Measurements from ENCODE around the gene TMEM222. TPM values are rescaled to one million over a fixed set of nuclear protein-coding genes. Genes with fewer than 3 reads are reported as not detected.

The TMEM222 gene
- total and polyA plus RNA-seq, 3 experiments from 2014 or later = 52.0 to 65.2 (median 54.9) TPM

- Histone ChIP-seq H3K4me1 (ENCODE audit: insufficient read depth, low read length) (peaks cover 46% of the 10 kb centered on the region), H3K36me3 (ENCODE audit: insufficient read depth, low read length) (no peaks in the 10 kb centered on the region), H3K9me3 (ENCODE audit: low read length) (no peaks in the 10 kb centered on the region), H3K27ac (ENCODE audit: low read depth, low read length) (peak overlapping the region; percentile 47), H3K4me3 (ENCODE audit: low read length) (peak overlapping the region; percentile 91), H3K27me3 (ENCODE audit: insufficient read depth, low read length, poor library complexity, severe bottlenecking) (no peaks in the 10 kb centered on the region)
- CTCF ChIA-PET = interaction anchor here (0.6 to 8.0 kb wide), 24 partner anchors 8 to 369 kb away, joined by 3 to 115 read pairs (median 4); partner anchors contain the start of genes CD164L2, FAM76A, FCN3 and MAP3K6
- POLR2A ChIA-PET = interaction anchor here (0.9 to 2.6 kb wide), 7 partner anchors 9 to 134 kb away, joined by 3 to 25 read pairs (median 5); partner anchors contain the start of genes MAP3K6, SYTL1 and WASF2
- Mint-ChIP-seq H3K4me3 (peak overlapping the region; percentile 70 to 89 (median 81)), H3K27me3 (peaks cover 0 to 3% of the 10 kb centered on the region in 2 donors), H3K36me3 (peaks cover 0 to 13% (median 1%) of the 10 kb centered on the region in 3 donors), H3K9me3 (no peaks in the 10 kb centered on the region), H3K27ac (peak overlapping the region; percentile 74 to 94 (median 81)), H3K4me1 (peaks cover 41 to 57% (median 53%) of the 10 kb centered on the region in 3 donors)
- DNase-seq = peak in 4 of 5 donors; percentile 32 to 79 (median 46)
Observed at GRCh38 chr1:27356619-27357280, 34.8 kb downstream of the TMEM222 start.

DNA sequence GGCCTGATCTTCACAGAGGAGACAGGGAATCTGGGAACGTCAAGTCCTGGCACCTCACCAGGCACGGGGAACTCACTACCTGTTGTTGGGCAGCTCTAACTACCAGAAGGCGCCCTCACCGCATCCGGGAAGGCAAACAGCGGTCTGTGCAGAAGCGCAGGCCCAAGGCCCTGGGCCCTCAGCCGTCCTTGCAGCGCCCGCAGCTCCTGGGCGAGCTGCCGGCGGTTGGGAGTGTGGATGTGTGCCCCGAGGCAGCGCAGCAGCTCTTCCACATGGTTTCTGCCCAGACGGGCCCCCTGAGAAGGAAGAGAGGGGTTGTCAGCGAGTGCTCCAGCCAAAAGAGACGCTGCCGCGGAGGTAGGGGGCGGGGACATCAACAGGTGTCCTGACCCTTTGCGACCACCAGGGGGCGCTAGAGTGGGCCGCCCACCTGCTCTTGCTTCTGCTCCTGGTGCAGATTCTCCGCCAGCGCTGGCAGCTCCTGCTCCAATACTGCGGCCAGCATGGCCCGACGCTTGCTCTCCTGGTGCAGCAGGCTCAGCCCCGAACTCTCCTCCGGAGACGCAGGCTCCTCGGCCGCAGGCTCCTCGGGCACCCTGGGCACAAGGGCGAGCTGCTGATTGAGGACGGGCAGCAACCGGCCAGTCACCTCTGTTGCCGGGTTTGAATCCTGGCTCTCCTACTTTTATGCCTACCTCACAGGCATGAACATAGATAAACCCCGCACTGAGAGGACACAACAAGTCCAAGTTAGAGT lies 35.5 kb downstream of the TMEM222 start:
- Mint-ChIP-seq H3K9me3 (no peaks in the 10 kb centered on the region), H3K36me3 (peaks cover 0 to 10% (median 1%) of the 10 kb centered on the region in 3 donors), H3K4me1 (peaks cover 44 to 57% (median 53%) of the 10 kb centered on the region in 3 donors), H3K27me3 (peaks cover 0 to 3% of the 10 kb centered on the region in 2 donors), H3K4me3 (peak overlapping the region; percentile 70 to 89 (median 81)), H3K27ac (peak overlapping the region; percentile 59 to 94 (median 80))
- DNase-seq = peak; percentile 72 to 88 (median 82)
- Histone ChIP-seq H3K9me3 (ENCODE audit: low read length) (no peaks in the 10 kb centered on the region), H3K4me1 (ENCODE audit: insufficient read depth, low read length) (peaks cover 46% of the 10 kb centered on the region), H3K4me3 (ENCODE audit: low read length) (peak overlapping the region; percentile 91), H3K27ac (ENCODE audit: low read depth, low read length) (peak overlapping the region; percentile 47), H3K27me3 (ENCODE audit: insufficient read depth, low read length, poor library complexity, severe bottlenecking) (no peaks in the 10 kb centered on the region), H3K36me3 (ENCODE audit: insufficient read depth, low read length) (no peaks in the 10 kb centered on the region)
- ChIA-PET POLR2A (interaction anchor here (0.5 to 2.6 kb wide), 10 partner anchors 9 to 313 kb away, joined by 3 to 25 read pairs (median 3); partner anchors contain the start of genes MAP3K6, SYTL1 and WASF2), CTCF (interaction anchor here (0.6 to 8.0 kb wide), 25 partner anchors 9 to 368 kb away, joined by 3 to 115 read pairs (median 4); partner anchors contain the start of genes CD164L2, FAM76A, FCN3 and MAP3K6)

DNA sequence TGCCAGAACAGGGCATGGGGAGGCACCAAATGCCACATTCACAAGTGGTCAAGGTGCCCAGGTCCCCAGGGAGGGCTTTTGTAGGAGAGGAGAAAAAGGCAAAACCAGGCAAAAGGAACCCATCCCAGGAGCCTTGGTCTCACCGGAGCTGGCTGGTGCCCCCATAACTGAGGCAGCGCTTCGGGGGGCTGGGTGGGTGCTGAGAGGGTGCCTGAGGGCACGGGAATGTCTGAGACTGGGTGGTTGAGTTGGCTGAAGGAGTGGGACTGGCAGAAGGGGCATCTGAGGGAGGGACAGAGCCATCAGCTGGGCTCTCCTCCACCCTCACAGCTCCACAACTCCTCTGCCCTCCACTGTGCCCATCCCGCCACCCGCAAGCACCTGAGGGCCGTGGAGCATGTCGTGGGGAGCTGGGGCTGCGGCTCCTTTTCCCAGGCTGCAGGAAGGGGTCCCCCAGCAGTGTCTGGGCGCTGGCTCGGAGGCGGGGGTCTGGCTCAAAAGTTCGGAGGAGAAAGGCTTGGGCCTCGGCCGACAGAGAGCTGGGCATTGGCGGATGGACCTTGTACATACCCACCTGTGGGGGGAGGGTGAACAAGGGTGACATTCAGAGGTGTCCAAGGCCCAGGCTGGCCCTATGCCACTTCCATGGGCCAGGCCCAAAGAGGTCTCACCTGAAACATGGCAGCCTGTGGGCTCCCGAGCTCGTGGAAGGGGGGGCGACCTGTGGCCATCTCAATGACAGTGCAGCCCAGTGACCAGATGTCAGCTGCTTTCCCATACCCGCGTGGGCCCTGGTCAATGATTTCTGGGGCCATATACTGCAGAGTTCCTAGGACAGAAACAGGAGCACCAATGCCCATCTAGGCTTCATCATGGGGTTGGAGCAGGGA lies 36.3 kb downstream of the TMEM222 start:
- H3K4me3 Mint-ChIP-seq = peak overlapping the region in 6 of 7 donors; percentile 58 to 89 (median 81)
- H3K36me3 Mint-ChIP-seq = peaks cover 0 to 7% (median 1%) of the 10 kb centered on the region in 3 donors
- Histone ChIP-seq H3K4me3 (ENCODE audit: low read length) (peak overlapping the region; percentile 91), H3K36me3 (ENCODE audit: insufficient read depth, low read length) (no peaks in the 10 kb centered on the region), H3K4me1 (ENCODE audit: insufficient read depth, low read length) (peaks cover 46% of the 10 kb centered on the region), H3K9me3 (ENCODE audit: low read length) (no peaks in the 10 kb centered on the region), H3K27me3 (ENCODE audit: insufficient read depth, low read length, poor library complexity, severe bottlenecking) (no peaks in the 10 kb centered on the region), H3K27ac (ENCODE audit: low read depth, low read length) (no peak overlapping the region)
- H3K27ac Mint-ChIP-seq = peak overlapping the region in 2 of 8 donors; percentile 19 to 92
- ChIA-PET POLR2A (interaction anchor here (0.5 to 2.6 kb wide), 5 partner anchors 12 to 313 kb away, joined by 3 to 25 read pairs (median 3); partner anchors contain the start of gene SYTL1), CTCF (interaction anchor here (0.8 to 8.0 kb wide), 17 partner anchors 11 to 367 kb away, joined by 3 to 115 read pairs (median 9); partner anchors contain the start of genes CD164L2, FAM76A, FCN3 and MAP3K6)
- no peak for DNase-seq
- peaks cover 0 to 3% of the 10 kb centered on the region in 2 donors for H3K27me3 Mint-ChIP-seq
- no peaks in the 10 kb centered on the region for H3K9me3 Mint-ChIP-seq
- peaks cover 45 to 57% (median 53%) of the 10 kb centered on the region in 3 donors for H3K4me1 Mint-ChIP-seq

DNA sequence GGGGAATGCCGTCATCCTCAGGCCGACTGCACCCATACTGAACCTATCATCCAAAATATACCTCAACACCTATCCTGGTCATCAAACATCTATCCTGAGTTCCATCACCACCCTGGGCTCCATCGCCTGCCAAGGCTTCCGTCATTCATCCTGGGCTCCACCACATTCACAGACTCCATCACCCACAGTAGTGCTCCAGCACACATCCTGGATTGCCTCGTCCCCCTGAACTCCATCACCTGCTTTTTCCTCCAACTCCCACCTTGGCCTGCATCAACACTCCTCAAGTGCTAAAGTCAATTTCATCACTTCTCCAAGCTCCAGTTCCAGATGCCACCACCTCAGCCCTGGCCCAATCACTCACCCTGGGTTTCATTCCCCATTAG lies 37.0 kb downstream of the TMEM222 start:
- Mint-ChIP-seq H3K9me3 (no peaks in the 10 kb centered on the region), H3K4me3 (peak overlapping the region; percentile 51 to 83 (median 78)), H3K4me1 (peaks cover 46 to 53% (median 49%) of the 10 kb centered on the region in 3 donors), H3K27me3 (peaks cover 0 to 3% of the 10 kb centered on the region in 2 donors), H3K36me3 (peaks cover 0 to under 1% (median 0%) of the 10 kb centered on the region in 3 donors), H3K27ac (peak overlapping the region in 3 of 8 donors; percentile 22 to 63 (median 54))
- ChIA-PET CTCF (interaction anchor here (1.0 to 8.0 kb wide), 8 partner anchors 10 to 58 kb away, joined by 3 to 115 read pairs (median 38); partner anchors contain the start of genes CD164L2, MAP3K6 and SYTL1), POLR2A (no interaction called here)
- Histone ChIP-seq H3K36me3 (ENCODE audit: insufficient read depth, low read length) (no peaks in the 10 kb centered on the region), H3K27ac (ENCODE audit: low read depth, low read length) (no peak overlapping the region), H3K4me3 (ENCODE audit: low read length) (no peak overlapping the region), H3K9me3 (ENCODE audit: low read length) (no peaks in the 10 kb centered on the region), H3K4me1 (ENCODE audit: insufficient read depth, low read length) (peaks cover 46% of the 10 kb centered on the region), H3K27me3 (ENCODE audit: insufficient read depth, low read length, poor library complexity, severe bottlenecking) (no peaks in the 10 kb centered on the region)
- DNase-seq = no peak

DNA sequence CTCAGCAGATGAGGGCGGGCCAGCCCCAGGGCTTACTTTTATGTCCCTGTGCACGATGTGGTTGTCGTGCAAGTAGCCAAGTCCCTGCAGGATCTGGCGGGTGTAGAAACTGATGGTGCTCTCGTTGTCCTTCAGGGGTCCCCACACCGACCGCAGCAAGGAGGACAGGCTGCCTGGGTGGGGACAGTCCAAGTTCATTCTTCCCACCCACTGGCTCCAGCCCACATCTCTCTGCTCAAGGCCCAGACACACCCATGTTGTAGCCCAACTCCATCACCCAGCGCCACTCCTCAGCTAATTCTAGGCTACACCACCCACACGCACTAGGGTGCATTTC lies 37.8 kb downstream of the TMEM222 start:
- Mint-ChIP-seq H3K9me3 (no peaks in the 10 kb centered on the region), H3K27ac (peak overlapping the region in 7 of 8 donors; percentile 32 to 87 (median 63)), H3K36me3 (no peaks in the 10 kb centered on the region), H3K27me3 (no peaks in the 10 kb centered on the region), H3K4me3 (peak overlapping the region; percentile 79 to 87 (median 83)), H3K4me1 (peaks cover 49 to 57% (median 53%) of the 10 kb centered on the region in 3 donors)
- DNase-seq = no peak
- ChIA-PET POLR2A (no interaction called here), CTCF (interaction anchor here (1.0 to 7.3 kb wide), 4 partner anchors 9 to 59 kb away, joined by 3 to 115 read pairs (median 64); partner anchors contain the start of genes MAP3K6 and SYTL1)
- Histone ChIP-seq H3K27me3 (ENCODE audit: insufficient read depth, low read length, poor library complexity, severe bottlenecking) (no peaks in the 10 kb centered on the region), H3K4me1 (ENCODE audit: insufficient read depth, low read length) (peaks cover 49% of the 10 kb centered on the region), H3K9me3 (ENCODE audit: low read length) (no peaks in the 10 kb centered on the region), H3K27ac (ENCODE audit: low read depth, low read length) (no peak overlapping the region), H3K4me3 (ENCODE audit: low read length) (peak overlapping the region; percentile 61), H3K36me3 (ENCODE audit: insufficient read depth, low read length) (no peaks in the 10 kb centered on the region)

GRCh38 chr1:27360159-27361043 lies 38.4 kb downstream of the TMEM222 start:
- no peaks in the 10 kb centered on the region for H3K27me3 ChIP-seq (ENCODE audit: insufficient read depth, low read length, poor library complexity, severe bottlenecking)
- H3K27ac ChIP-seq (ENCODE audit: low read depth, low read length) = no peak overlapping the region
- Mint-ChIP-seq H3K9me3 (no peaks in the 10 kb centered on the region), H3K27me3 (no peaks in the 10 kb centered on the region), H3K36me3 (no peaks in the 10 kb centered on the region), H3K27ac (peak overlapping the region in 5 of 8 donors; percentile 24 to 87 (median 58)), H3K4me1 (peaks cover 52 to 60% (median 56%) of the 10 kb centered on the region in 3 donors), H3K4me3 (peak overlapping the region; percentile 79 to 87 (median 83))
- peak overlapping the region; percentile 61 for H3K4me3 ChIP-seq (ENCODE audit: low read length)
- H3K36me3 ChIP-seq (ENCODE audit: insufficient read depth, low read length) = no peaks in the 10 kb centered on the region
- ChIA-PET CTCF (interaction anchor here (1.0 to 7.3 kb wide), 5 partner anchors 9 to 64 kb away, joined by 3 to 115 read pairs (median 50); partner anchors contain the start of genes MAP3K6 and SYTL1), POLR2A (no interaction called here)
- H3K4me1 ChIP-seq (ENCODE audit: insufficient read depth, low read length) = peaks cover 53% of the 10 kb centered on the region
- DNase-seq = peak; percentile 21 to 77 (median 52)
- H3K9me3 ChIP-seq (ENCODE audit: low read length) = no peaks in the 10 kb centered on the region
